ENCODE results near the gene HSPA1A.
"Not testable (repeated sequence)": the region's sequence is repeated elsewhere in the genome, so short reads cannot be mapped to it uniquely, and the experiment has no call there.

Gene HSPA1A

GRCh38 chr6:31780507-31781243, 34.7 kb upstream of the HSPA1A start:
- no peak for DNase-seq

GRCh38 chr6:31781244-31782125, 33.9 kb upstream of the HSPA1A start:
- DNase-seq: no peak

- no peak for DNase-seq
Measured at GRCh38 chr6:31782126-31782855, 33.1 kb upstream of the HSPA1A start.

DNA sequence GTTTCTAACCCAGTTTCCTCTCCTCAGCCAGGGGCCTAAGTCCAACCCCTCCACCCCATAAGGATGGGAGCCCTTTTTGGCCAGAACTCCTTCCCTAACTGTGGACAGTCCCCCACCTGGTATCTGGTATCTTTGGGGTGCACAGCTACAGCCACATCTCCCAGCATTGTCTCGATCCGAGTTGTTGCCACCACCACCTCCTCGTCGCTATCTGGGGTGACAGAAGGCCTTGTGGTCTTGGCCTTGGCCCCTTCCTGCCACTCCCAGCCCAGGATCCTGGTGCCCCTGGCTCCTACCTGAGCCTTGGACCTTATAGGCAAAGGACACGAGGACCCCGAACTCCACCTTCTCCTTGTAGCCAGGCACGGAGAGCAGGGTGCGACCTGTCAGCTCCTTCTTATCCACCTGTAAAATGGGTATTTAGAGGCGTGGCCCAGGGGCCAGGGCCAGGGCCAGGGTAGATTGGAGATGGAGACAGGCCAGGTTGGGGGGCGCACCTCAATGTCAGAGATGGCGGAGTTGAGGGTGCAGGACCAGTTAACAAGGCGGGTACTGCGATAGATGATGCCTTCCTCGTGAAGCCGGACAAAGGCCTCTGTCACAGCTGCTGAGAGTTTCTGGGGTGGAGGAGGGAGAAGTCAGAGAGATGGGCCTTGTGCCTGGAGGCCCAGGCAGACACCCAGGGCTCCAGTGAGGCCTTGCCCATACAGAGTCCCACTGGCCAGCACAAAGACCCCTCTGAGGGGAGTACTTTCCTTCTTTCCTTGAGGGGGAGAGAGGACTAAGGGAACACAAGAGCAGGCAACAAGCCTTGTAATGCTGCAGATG, 31.0 kb upstream of the HSPA1A start:
- DNase-seq: no peak

DNA sequence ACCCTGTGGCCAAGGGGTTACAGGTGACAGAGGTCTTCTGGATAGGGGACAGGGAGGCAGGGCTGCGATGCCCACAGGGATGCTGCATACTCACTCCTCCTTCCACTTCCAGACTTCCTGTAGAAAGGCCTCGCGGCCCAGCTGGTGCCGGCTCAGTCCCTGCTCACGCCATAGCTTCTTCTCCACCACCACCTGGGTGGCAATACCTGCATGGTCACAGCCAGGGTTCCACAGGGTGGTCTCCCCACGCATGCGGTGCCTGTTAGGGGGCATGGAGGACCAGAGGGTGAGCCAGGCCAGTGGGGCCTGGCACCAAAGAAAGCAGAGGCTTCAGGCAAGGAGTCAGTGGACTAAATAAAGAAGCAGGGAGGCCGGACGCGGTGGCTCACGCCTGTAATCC, 29.9 kb upstream of the HSPA1A start:
- no peak for DNase-seq

- peak; percentile 43 for DNase-seq
Measured at GRCh38 chr6:31791324-31792089, 23.8 kb upstream of the HSPA1A start.

DNA sequence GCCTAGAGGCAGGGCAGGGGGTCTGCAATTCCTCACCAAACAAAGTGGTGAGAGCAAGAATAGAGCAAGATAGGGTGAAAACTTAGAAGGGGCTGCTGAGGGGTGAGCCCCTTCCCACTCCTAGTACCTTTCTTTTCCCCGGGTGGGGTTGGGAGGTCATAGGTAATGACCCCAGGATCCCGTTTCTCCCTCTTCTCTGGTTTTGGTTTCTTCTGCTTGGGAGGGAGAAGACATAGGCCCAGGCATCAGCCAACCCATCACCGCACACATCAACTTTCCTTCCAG, 23.3 kb upstream of the HSPA1A start:
- no peak for DNase-seq

GRCh38 chr6:31792761-31793171, 22.6 kb upstream of the HSPA1A start:
- DNase-seq: no peak

GRCh38 chr6:31793927-31794245, 21.5 kb upstream of the HSPA1A start:
- not testable (repeated sequence) for DNase-seq

DNA sequence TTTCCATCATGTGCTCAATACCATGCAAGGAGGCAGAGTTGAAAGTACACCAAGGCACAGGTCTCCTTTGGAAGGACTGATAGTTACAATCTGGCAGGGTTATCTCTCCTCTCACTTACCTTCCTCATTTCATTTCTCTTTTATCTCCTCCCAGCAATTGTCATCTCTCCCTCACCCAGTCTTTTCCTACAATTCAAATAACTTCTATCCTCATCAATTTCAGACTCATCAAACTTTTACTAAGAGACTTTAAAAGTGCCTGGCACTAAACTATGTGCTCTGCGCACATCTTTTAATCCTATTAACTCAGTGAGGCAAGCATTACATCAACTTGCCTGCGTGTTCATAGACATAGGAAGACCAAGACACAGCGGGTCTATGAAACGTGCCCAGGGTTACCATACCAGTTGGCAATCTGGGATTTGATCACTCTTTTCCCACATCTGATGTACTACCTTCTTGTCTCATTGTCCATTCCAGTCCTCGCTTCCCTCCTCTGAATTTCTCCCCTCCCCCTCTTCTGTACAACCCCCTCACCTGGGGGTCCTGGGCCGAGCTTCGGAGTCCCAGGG, 21.0 kb upstream of the HSPA1A start:
- DNase-seq: peak; percentile 63

DNA sequence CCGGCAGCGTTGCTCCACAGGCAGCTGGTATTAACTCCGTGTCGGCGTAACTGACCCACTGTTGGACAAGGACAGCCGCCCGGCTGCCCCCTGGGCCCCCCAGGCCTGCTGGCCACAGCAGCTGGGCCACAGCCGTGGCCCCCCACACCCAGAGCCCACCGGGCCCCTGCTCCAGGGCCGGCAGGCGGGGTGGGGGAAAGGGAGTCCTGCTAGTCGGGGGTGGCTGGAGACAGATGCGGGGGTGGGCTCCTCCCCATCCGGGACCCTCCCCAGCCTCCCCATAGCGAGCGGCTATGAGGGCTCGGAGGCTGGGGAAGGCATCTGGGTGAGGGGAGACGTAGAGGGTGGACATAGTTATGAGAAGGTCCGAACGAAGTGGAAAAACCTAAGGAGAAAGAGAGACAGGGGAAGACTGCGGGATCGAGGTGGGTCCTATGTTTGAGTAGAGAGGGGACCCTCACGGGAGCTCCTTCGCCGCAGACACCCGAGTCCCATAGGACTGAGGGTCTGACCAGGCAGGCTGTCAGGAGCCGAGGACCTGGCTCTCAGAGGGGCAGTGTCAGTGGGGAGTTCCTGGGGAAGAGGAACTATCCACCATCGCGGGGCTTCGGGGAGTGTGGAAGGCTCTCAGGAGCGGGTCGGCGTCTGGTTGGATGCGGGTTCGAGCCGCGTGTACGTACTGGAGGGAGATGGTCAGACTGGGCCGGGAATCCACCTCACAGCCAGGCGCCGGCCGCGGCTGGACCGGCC, 20.3 kb upstream of the HSPA1A start:
- DNase-seq: peak; percentile 93

GRCh38 chr6:31795616-31796298, 19.6 kb upstream of the HSPA1A start, which contains the start of gene VARS1:
Gene VARS1 (minus strand): TSS chr6:31795752. CDS start chr6:31795217, 535 bp downstream.
- peak; percentile 97 for DNase-seq

- no peak for DNase-seq
Measured at GRCh38 chr6:31796993-31797385, 18.4 kb upstream of the HSPA1A start.

DNA sequence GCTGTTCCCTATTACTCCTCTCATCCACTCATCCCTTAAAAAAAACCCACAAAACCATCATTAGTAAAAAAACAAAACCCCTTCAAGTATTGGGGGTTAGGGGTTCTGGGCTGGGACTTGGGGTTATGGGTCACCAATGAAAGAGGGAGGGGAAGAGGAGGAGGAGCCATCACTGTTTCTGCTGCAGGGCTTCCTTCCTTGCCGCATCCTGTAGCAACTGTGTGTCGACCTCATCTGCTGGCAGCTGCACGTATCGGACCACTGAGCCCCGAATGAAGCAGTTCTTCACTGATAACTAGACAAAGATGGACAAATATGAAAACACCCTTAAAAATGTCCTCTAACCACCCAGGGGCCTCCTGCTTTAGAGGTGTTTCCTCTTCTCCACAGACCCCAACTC, 17.8 kb upstream of the HSPA1A start:
- no peak for DNase-seq

GRCh38 chr6:31799781-31800180, 15.6 kb upstream of the HSPA1A start:
- no peak for DNase-seq

GRCh38 chr6:31801031-31801927, 14.1 kb upstream of the HSPA1A start:
- not testable (repeated sequence) for DNase-seq

- DNase-seq: no peak
Measured at GRCh38 chr6:31805939-31806469, 9.3 kb upstream of the HSPA1A start.
